C4-2B (cell line): ENCODE data around the gene IQSEC1.

Source experiments
- CTCF ChIP-seq: fragments of 450-650 bp; conservative IDR thresholded peaks from 2 replicates; pipeline ENCODE4 v1.5.1; 2017; ENCODE audit warnings: mild to moderate bottlenecking
- ZFX ChIP-seq: fragments of 450-650 bp; IDR thresholded peaks from 2 replicates; pipeline ENCODE4 v1.6.1; 2017

GRCh38 chr3:12916159-12916558 lies 157.1 kb downstream of the IQSEC1 start:
- TF ChIP-seq CTCF (no peak), ZFX (no peak)
